IPS DF 6.9 (cell line): ENCODE results near the gene ZMYND19.
"Not testable (repeated sequence)": the region's sequence is repeated elsewhere in the genome, so short reads cannot be mapped to it uniquely, and the experiment has no call there.

Experiments used
- DNase-seq: peaks from one replicate; pipeline ENCODE4 v3.0.0-alpha.2; 2013; ENCODE audit warnings: low read depth, low spot score
- H3K27ac ChIP-seq: one replicate; pipeline ENCODE4 v1.5.1; 2013; ENCODE audit warnings: low read length, control low read depth
- H3K27me3 ChIP-seq: 2 replicates; pipeline ENCODE4 v1.6.1; 2013; ENCODE audit warnings: mild to moderate bottlenecking, low read length; ENCODE audit not compliant: control insufficient read depth, insufficient read depth
- H3K36me3 ChIP-seq: 2 replicates; pipeline ENCODE4 v1.6.1; 2013; ENCODE audit warnings: low read length; ENCODE audit not compliant: control insufficient read depth, insufficient read depth
- H3K4me1 ChIP-seq: 2 replicates; pipeline ENCODE4 v1.6.1; 2013; ENCODE audit warnings: low read length; ENCODE audit not compliant: control insufficient read depth, insufficient read depth
- H3K4me3 ChIP-seq: 2 replicates; pipeline ENCODE4 v1.5.1; 2013; ENCODE audit warnings: mild to moderate bottlenecking, low read length
- H3K9me3 ChIP-seq: 2 replicates; pipeline ENCODE4 v1.6.1; 2013; ENCODE audit warnings: low read length, inconsistent platforms; ENCODE audit not compliant: control insufficient read depth, insufficient read depth
- WGBS: extraction: QIAGEN DNeasy Blood & Tissue Kit; methylation state at CpG from one replicate; pipeline ENCODE4 v1.1.7; 2013; ENCODE audit warnings: mixed read lengths, missing lambda C conversion rate; ENCODE audit not compliant: insufficient read length, insufficient coverage; 5-methylcytosine and 5-hydroxymethylcytosine counted together

Gene ZMYND19

DNA sequence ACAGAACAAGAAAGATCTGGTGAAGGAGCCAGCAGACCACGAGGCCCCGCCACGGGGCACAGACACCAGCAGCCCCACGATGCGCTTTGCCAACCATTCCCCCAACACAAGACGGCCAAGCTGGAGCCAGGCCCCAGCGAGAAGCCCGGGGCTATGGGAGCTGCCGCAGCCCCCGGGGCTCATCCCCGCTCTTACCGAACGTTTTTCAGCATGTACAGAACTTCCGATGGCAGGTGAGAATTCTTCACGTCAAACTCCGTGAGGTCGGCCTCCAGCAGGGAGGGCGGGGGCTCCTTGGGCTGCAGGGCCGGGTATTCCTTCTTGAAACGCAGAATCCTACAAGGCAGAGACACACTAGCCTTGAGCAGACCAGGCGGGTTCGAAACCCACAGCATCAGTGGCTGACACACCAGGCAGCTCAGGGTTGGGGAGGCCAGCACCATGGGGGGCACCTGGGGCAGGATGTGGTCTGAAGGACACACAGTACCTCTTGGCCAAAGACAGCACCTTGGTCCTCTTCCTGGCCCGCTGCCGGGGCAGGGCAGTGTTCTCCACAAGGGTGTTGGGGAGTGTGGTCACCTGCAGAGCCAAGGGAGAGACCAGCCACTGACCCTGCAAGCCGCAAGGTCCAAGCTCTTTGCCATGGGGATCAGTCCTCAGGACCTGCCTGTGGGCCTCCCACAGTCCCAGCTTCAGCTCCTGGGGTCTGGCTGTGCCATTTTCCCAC, 46.9 kb downstream of the ZMYND19 start:
- no peaks in the 10 kb centered on the region for H3K4me1 ChIP-seq
- WGBS: no CpG with 5 or more reads among the region's 25 CpGs
- H3K27ac ChIP-seq: no peak overlapping the region
- no peak overlapping the region for H3K4me3 ChIP-seq
- DNase-seq: no peak
- no peaks in the 10 kb centered on the region for H3K36me3 ChIP-seq
- no peaks in the 10 kb centered on the region for H3K9me3 ChIP-seq
- no peaks in the 10 kb centered on the region for H3K27me3 ChIP-seq

DNA sequence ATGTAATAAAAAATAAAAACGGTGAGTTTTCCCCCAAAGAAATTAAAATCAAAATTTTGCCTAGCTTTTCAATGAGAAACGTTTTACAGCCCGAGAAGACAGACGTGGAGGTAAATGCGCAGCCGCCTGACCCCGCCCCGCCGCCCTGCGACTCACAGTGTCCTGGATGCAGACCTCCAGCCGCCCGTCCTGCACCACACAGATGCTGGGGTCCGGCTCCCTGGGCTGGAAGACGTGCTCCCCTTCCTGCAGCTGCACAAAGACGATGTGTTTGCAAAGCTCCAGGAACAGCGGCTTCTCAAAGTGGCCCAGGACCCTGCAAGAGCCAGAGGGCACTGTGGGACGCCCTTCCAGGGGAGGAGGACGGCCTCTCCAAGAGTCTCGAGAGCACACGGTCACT, 47.8 kb downstream of the ZMYND19 start:
- Histone ChIP-seq H3K27ac (no peak overlapping the region), H3K9me3 (no peaks in the 10 kb centered on the region), H3K27me3 (no peaks in the 10 kb centered on the region), H3K4me1 (no peaks in the 10 kb centered on the region), H3K4me3 (no peak overlapping the region), H3K36me3 (no peaks in the 10 kb centered on the region)
- WGBS: no CpG with 5 or more reads among the region's 20 CpGs
- no peak for DNase-seq

DNA sequence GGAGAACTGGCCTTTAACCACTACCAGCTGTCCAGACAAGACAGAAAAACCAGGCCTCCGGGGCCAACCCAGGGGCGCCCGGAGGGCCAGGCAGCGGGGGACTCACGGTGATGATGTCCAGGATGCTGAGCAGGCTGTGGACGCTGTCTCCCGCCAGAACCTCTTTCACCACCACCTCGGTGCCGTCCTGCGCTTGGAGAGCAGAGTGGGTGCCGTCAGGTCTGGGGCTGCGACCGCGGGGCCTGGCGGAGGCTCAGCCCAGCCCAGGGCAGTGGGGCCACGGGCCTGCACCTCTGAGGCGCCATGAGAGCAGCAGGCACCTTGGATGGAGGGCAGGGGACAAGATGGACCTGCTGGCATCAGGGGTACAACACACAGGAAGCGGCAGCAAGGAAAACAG, 49.8 kb downstream of the ZMYND19 start:
- Histone ChIP-seq H3K27me3 (no peaks in the 10 kb centered on the region), H3K4me1 (no peaks in the 10 kb centered on the region), H3K36me3 (no peaks in the 10 kb centered on the region), H3K9me3 (no peaks in the 10 kb centered on the region), H3K4me3 (no peak overlapping the region), H3K27ac (no peak overlapping the region)
- DNase-seq: no peak
- no CpG with 5 or more reads among the region's 18 CpGs for WGBS

DNA sequence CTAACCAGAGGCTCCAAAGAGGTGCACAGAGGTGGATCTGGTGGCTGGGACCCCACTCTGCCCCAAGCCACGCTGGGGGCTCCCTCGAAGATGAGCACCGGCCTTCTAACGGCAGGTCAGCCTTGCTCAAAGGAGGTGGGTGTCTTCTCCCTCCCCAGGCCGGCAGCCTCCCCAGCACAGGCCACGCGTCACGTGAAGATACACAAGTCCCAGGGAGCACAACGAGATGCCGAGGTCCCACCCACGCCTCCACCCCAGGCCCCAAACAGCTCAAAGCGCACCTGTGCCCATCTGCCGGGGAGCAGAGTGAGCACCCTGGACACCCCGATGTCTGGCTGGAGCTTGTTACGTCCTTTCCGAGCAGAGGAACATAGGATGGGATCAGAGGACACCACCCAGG, 52.3 kb downstream of the ZMYND19 start:
- no peaks in the 10 kb centered on the region for H3K36me3 ChIP-seq
- H3K27ac ChIP-seq: no peak overlapping the region
- no peaks in the 10 kb centered on the region for H3K27me3 ChIP-seq
- no peak overlapping the region for H3K4me3 ChIP-seq
- no peak for DNase-seq
- no peaks in the 10 kb centered on the region for H3K4me1 ChIP-seq
- H3K9me3 ChIP-seq: no peaks in the 10 kb centered on the region
- WGBS: no CpG with 5 or more reads among the region's 16 CpGs

DNA sequence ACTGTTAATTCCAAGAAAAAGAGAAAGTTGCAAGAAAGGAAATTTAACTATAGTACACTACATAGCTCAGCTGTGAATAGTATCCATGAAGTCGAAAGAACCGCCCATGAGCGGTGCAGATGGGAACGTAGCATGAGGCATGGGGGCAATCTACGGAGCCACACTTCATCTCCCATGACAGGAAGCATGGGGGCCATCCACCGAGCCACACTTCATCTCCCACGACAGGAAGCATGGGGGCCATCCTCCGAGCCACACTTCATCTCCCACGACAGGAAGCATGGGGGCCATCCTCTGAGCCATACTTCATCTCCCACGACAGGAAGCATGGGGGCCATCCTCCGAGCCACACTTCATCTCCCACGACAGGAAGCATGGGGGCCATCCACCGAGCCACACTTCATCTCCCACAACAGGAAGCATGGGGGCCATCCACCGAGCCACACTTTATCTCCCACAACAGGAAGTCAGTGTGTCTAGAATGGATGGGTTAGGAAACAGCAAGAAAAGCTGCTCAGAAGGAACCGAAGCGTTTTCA, 53.6 kb downstream of the ZMYND19 start:
- not testable (repeated sequence) for DNase-seq, H3K4me1 ChIP-seq, H3K9me3 ChIP-seq, H3K36me3 ChIP-seq, H3K4me3 ChIP-seq, H3K27me3 ChIP-seq, H3K27ac ChIP-seq
- no CpG with 5 or more reads among the region's 16 CpGs for WGBS

DNA sequence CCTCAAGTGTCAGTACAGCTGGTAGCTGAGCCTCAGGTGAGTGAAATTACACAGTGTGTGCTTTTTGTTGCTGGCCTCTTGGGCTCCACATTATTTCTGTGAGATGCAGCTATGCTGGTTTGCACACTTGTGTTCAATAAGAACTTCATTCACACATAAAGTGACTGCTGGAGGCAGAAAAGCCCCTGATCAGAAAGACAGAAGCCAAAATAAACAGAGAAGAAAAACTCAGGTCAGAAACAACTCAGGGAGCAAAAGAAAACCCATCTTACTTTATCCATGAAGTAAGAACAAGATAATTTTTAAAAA, 55.2 kb downstream of the ZMYND19 start:
- no peak for DNase-seq
- Histone ChIP-seq H3K4me1 (no peaks in the 10 kb centered on the region), H3K9me3 (no peaks in the 10 kb centered on the region), H3K4me3 (no peak overlapping the region), H3K27me3 (no peaks in the 10 kb centered on the region), H3K36me3 (no peaks in the 10 kb centered on the region), H3K27ac (no peak overlapping the region)

DNA sequence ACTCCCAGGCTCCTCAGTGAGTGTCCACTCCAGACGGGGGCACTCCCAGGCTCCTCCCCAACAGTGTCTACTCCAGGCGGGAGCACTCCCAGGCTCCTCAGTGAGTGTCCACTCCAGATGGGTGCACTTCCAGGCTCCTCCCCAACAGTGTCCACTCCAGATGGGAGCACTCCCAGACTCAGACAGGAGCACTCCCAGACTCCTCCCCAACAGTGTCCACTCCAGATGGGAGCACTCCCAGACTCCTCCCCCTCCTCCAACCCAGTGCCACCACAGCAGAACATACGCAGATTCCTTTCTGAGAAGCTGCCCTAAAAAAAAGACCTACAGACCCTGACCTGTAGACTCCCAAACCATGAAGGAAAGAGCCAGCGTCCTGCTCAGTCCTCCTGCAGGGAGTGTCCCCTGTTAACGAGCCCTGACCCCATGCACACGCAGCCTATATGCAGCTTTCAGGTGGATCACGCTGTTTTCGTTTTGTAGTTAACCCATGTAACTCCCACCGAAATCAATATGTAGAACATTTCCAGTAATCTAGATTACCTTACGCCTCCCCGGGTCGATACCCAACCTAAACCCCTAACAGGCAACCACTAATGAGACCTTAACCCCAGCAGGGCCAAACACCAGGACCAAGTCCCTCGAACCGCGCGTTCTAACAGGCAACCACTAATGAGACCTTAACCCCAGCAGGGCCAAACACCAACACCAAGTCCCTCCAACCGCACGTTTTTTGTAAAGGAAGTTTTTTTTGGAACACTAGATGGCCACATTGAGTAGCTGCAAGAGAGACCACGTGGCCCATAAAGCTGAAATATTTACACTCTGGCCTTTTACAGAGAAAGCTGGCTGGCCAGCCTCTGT, 55.8 kb downstream of the ZMYND19 start:
- WGBS: no CpG with 5 or more reads among the region's 19 CpGs

DNA sequence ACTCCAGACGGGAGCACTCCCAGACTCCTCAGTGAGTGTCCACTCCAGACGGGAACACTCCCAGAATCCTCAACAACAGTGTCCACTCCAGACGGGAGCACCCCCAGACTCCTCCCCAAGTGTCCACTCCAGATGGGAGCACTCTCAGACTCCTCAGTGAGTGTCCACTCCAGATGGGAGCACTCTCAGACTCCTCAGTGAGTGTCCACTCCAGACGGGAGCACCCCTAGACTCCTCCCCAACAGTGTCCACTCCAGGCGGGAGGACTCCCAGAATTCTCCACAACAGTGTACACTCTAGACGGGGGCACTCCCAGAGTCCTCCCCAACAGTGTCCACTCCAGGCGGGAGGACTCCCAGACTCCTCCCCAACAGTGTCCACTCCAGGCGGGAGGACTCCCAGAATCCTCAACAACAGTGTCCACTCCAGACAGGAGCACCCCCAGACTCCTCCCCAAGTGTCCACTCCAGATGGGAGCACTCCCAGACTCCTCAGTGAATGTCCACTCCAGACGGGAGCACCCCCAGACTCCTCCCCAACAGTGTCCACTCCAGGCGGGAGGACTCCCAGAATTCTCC, 57.3 kb downstream of the ZMYND19 start:
- DNase-seq, H3K27ac ChIP-seq, H3K9me3 ChIP-seq, H3K4me1 ChIP-seq, H3K36me3 ChIP-seq, H3K4me3 ChIP-seq, H3K27me3 ChIP-seq: not testable (repeated sequence)
- no CpG with 5 or more reads among the region's 10 CpGs for WGBS

More for the DNA sequence above, 55.8 kb downstream of the ZMYND19 start:
- no peaks in the 10 kb centered on the region for H3K4me1 ChIP-seq
- H3K9me3 ChIP-seq: no peaks in the 10 kb centered on the region
- no peaks in the 10 kb centered on the region for H3K27me3 ChIP-seq
- no peak overlapping the region for H3K4me3 ChIP-seq
- no peaks in the 10 kb centered on the region for H3K36me3 ChIP-seq
- H3K27ac ChIP-seq: no peak overlapping the region
- peak; percentile 31 for DNase-seq
